ENCODE measurements around the gene RANBP1.

Gene RANBP1

DNA sequence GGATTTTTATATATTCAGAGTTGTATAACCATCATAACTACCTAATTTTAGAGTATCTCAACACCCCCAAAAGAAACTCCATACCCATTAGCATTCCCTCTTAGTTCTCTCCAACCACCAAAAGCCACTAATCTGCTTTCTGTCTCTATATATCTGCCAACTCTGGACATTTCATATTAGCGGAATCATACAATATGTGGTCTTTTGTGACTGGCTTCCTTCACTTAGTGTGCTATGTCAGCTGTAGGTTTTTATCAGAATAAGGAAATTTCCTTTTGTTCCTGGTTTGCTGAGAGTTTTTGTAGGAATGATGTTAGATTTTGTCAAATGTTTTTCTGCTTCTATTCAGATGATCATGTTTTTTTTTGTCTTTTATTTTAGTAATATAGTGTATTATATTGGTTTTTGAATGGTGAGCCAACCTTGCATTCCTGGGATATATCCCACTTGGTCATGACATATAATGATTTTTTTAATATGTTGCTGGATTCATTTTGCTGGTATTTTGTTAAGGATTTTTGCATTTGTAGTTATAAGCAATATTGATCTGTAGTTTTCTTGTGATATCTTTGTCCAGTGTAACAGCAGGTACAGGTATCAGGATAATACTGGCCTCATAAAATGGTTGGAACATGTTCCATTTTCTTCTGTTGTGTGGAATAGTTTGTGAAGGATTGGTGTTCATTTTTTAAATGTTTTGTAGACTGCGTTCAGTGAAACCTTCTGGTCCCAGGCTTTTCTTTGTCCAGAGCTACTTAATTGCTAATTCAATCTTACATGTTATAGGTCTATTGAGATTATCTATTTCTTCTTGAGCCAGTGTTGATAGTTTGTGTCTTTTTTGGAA, 19.1 kb upstream of the RANBP1 start:
- H4K20me1 ChIP-seq = peaks cover 75% of the 10 kb centered on the region
- H3K4me1 ChIP-seq = no peaks in the 10 kb centered on the region
- no peak for TF ChIP-seq Cebpa-rat (IDR thresholded peaks at IDR 0.05)
- no peak overlapping the region for H3K9ac ChIP-seq
- no peak overlapping the region for H3K4me3 ChIP-seq
- H3K36me3 ChIP-seq = peaks cover 100% of the 10 kb centered on the region
- no peak overlapping the region for H3K4me2 ChIP-seq
- H3K9me3 ChIP-seq = no peaks in the 10 kb centered on the region
- no peak overlapping the region for H3K27ac ChIP-seq
- no peaks in the 10 kb centered on the region for H3K27me3 ChIP-seq

DNA sequence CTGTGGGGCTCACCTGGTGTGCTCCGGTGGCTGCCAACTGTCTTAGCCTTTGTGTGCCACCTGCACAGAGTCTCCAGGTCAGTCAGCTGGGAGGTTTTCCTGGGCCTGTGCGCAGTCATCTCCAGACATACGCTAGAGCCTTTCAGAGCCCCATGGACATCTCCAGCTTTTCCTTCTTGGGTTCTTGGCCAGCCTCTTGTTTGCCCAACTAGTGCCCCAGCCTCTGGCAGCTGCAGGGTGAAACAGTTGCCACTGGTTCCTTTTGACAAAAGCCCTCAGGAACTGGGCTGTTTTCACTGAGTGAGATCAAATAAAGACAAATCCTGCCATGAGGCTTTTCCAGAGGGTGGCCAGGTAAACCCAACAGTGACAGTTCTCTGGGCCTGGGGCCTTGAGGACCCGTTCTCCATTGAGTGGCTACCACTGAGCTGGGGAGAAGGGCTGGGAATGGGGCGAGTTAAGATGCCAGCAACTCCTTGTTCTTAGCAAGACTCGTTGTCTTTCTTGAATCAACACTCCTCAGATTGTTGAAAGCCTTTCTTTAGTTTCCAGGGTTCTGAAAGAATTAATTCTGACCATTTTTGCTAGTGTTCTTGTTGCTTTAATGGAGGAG, 16.7 kb upstream of the RANBP1 start:
- Histone ChIP-seq H3K27ac (no peak overlapping the region), H3K4me2 (no peak overlapping the region), H3K4me1 (no peaks in the 10 kb centered on the region), H3K9ac (no peak overlapping the region), H3K36me3 (peaks cover 100% of the 10 kb centered on the region), H3K27me3 (no peaks in the 10 kb centered on the region), H4K20me1 (peaks cover 79% of the 10 kb centered on the region), H3K4me3 (no peak overlapping the region), H3K9me3 (no peaks in the 10 kb centered on the region)
- TF ChIP-seq Cebpa-rat (IDR thresholded peaks at IDR 0.05) = no peak

DNA sequence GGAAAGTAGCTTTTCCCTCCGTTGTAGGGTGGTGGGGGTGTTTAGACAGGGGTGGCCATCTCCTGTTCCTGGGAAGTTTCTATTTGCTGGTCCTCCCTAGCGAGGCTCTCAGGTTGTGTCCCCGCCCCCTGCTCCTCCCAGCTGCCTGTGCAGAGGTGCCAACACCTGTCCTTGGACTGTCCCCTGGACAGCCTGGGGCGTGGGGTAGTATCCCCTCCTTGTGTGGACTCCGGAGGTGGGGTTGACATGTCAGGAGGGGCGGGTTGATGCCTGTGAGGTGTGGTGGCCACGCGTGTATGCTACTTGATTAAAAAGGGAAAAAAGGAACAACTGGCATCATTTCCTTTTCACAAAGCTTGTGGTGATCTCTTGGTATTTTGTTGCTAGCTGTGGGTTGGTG, 14.3 kb upstream of the RANBP1 start:
- no peak overlapping the region for H3K4me2 ChIP-seq
- no peak overlapping the region for H3K9ac ChIP-seq
- peaks cover 100% of the 10 kb centered on the region for H3K36me3 ChIP-seq
- H3K27me3 ChIP-seq = no peaks in the 10 kb centered on the region
- no peak overlapping the region for H3K27ac ChIP-seq
- no peak for TF ChIP-seq Cebpa-rat (IDR thresholded peaks at IDR 0.05)
- no peaks in the 10 kb centered on the region for H3K4me1 ChIP-seq
- H4K20me1 ChIP-seq = peaks cover 86% of the 10 kb centered on the region
- no peak overlapping the region for H3K4me3 ChIP-seq
- H3K9me3 ChIP-seq = no peaks in the 10 kb centered on the region

DNA sequence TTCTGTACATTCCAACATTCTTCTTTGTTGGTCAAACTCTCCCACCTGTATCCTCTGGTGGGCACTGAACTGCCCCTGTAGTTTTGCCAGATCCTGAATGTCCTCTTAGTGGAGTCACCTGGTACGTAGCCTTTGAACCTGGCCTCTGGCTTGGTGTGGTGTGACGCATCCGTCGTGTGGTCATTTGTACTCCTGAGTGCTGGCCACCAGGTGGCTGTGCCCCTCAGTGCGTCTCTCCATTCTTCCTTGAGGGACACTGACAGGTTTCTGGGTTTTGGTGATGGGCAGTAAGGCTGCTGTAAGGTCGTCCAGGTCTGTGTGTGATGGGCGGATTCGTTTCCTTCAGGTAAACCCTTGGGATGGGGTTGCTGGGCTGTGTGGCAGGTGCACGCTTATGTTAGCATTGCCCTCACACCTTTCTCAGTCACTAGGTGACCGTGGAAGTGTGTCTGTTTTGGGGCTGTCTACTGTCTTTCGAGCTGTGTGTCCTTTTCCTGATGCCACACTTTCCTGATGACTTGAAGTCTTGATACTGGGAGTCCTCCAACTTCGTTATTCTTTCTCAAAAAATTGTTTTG, 13.6 kb upstream of the RANBP1 start:
- Histone ChIP-seq H3K4me3 (no peak overlapping the region), H3K36me3 (peaks cover 100% of the 10 kb centered on the region), H3K27ac (no peak overlapping the region), H3K9me3 (no peaks in the 10 kb centered on the region), H4K20me1 (peaks cover 87% of the 10 kb centered on the region), H3K4me2 (no peak overlapping the region), H3K9ac (no peak overlapping the region), H3K4me1 (no peaks in the 10 kb centered on the region), H3K27me3 (no peaks in the 10 kb centered on the region)
- TF ChIP-seq Cebpa-rat (IDR thresholded peaks at IDR 0.05) = no peak

DNA sequence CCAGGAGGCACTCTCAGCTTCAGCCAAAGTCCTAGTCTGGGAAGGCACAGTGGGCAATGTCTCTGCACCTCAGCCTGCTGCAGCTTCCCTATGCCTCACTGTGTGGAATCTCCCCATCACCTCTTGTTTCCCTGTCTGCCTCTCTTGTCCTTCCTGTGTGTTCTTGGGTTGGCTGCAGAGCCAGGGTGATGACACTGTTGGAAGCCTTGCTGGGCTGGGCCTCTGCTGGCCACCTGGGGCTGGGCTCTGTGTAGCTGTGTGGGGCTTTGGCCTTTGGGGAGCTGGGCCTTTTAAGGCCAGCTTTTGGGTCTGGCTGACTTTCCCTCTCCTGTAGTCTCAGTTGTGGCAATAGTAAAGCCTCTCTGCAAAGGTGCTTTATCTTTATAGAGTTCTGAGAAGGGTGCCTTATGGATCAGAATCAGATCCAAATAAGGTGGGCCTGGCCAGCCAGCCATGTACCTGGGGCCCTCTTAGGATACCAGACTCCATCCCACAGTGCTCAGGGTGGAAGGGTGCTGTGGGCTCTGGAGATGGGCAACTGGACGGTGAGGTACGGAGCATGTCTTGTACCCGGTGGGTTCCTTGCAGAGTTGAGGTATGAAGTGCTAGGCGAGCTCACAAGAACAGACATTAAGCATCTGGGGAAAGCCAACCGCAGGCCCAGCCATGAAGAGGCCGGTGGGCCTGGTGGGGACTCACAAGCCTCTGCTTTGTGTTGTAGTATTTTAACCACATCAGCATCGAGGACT, 10.3 kb upstream of the RANBP1 start:
- H4K20me1 ChIP-seq = peaks cover 92% of the 10 kb centered on the region
- no peak overlapping the region for H3K4me3 ChIP-seq
- H3K27me3 ChIP-seq = no peaks in the 10 kb centered on the region
- no peak overlapping the region for H3K4me2 ChIP-seq
- TF ChIP-seq Cebpa-rat (IDR thresholded peaks at IDR 0.05) = no peak
- no peaks in the 10 kb centered on the region for H3K9me3 ChIP-seq
- H3K4me1 ChIP-seq = no peaks in the 10 kb centered on the region
- H3K36me3 ChIP-seq = peaks cover 100% of the 10 kb centered on the region
- H3K27ac ChIP-seq = no peak overlapping the region
- 0 out of 2 replicates have a peak overlapping the region, but pooled peaks have one; percentile 17 for H3K9ac ChIP-seq

DNA sequence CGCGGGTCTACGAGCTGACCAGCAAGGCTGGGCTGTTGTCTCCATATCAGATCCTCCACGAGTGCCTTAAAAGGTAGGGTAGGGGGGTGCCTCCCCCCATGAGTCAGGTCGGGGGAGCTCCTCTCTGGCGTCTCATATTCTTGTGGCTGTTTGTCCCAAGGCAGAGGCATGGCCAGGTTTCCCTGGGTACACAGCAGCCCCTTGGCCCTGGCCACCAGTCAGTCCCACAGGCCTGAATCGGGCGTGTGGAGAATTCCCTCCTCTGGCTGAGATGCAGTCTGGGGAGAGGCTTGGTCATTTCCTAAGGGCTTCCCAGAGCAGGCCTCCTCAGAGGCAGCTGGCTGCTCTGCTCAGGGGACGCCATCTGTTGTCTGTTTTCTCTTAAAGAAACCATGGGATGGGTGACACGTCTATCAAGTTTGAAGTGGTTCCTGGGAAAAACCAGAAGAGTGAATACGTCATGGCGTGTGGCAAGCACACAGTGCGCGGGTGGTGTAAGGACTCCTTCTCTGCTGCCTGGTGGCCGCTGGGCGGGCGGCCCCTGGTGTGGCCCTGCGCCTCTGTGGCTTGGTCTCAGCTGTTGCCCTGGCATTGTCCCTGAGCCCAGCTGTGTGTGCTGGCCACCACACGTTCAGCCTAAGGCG, 9.6 kb upstream of the RANBP1 start:
- H3K4me1 ChIP-seq = peaks cover 6% of the 10 kb centered on the region
- H3K4me2 ChIP-seq = no peak overlapping the region
- no peak overlapping the region for H3K27ac ChIP-seq
- no peak overlapping the region for H3K4me3 ChIP-seq
- peaks cover 94% of the 10 kb centered on the region for H4K20me1 ChIP-seq
- H3K9ac ChIP-seq = no peak overlapping the region
- H3K9me3 ChIP-seq = no peaks in the 10 kb centered on the region
- H3K36me3 ChIP-seq = peaks cover 100% of the 10 kb centered on the region
- TF ChIP-seq Cebpa-rat (IDR thresholded peaks at IDR 0.05) = no peak
- H3K27me3 ChIP-seq = no peaks in the 10 kb centered on the region

DNA sequence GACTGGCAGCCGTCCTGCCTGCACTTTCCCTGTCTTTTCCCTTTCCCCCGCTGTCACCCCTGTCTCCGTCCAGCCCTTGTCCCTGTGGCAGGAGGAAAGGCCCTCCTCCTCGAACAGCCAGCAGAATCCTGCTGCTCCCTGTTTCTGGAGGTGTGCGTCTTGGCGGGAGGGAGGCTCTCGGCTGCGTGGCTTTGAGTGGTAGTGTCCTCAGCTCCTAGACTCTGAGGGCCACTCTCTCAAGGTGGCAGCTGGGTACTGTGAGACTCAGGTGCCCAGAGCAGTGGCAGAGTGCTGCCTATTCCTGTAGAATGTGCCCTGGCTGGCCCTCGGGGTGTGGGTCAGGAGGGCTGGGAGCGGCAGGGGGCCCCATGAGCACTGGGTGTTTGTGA, 9.1 kb upstream of the RANBP1 start:
- Histone ChIP-seq H3K27ac (no peak overlapping the region), H3K4me2 (no peak overlapping the region), H3K9me3 (no peaks in the 10 kb centered on the region), H3K4me1 (peaks cover 11% of the 10 kb centered on the region), H3K36me3 (peaks cover 99% of the 10 kb centered on the region), H4K20me1 (peaks cover 92% of the 10 kb centered on the region), H3K27me3 (no peaks in the 10 kb centered on the region), H3K9ac (no peak overlapping the region), H3K4me3 (no peak overlapping the region)
- TF ChIP-seq Cebpa-rat (IDR thresholded peaks at IDR 0.05) = no peak

DNA sequence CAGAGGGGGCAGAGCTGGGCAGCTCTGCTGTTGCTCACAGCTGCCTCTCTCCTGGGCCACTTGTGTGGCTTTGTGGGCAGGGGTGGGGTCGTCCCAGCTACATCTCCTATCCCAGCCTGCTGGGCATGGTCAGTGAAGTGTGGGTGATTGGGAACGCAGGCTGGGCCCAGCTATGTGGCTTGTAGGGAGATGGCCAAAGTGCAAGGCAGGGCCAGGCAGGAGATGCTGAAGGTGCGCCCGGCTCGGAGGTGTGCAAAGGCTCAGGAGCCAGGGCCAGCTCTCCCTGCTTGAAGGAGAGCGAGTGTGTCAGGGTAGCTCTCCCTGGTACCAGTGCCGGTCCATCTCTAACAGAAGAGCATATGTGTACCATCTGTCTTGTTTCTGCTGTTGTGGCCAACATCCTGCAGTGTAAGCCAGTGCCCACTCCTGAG, 8.4 kb upstream of the RANBP1 start:
- Histone ChIP-seq H3K9ac (no peak overlapping the region), H3K4me2 (no peak overlapping the region), H3K27ac (no peak overlapping the region), H3K27me3 (no peaks in the 10 kb centered on the region), H3K4me1 (peaks cover 17% of the 10 kb centered on the region), H3K9me3 (no peaks in the 10 kb centered on the region), H3K36me3 (peaks cover 99% of the 10 kb centered on the region), H3K4me3 (no peak overlapping the region), H4K20me1 (peaks cover 92% of the 10 kb centered on the region)
- no peak for TF ChIP-seq Cebpa-rat (IDR thresholded peaks at IDR 0.05)

DNA sequence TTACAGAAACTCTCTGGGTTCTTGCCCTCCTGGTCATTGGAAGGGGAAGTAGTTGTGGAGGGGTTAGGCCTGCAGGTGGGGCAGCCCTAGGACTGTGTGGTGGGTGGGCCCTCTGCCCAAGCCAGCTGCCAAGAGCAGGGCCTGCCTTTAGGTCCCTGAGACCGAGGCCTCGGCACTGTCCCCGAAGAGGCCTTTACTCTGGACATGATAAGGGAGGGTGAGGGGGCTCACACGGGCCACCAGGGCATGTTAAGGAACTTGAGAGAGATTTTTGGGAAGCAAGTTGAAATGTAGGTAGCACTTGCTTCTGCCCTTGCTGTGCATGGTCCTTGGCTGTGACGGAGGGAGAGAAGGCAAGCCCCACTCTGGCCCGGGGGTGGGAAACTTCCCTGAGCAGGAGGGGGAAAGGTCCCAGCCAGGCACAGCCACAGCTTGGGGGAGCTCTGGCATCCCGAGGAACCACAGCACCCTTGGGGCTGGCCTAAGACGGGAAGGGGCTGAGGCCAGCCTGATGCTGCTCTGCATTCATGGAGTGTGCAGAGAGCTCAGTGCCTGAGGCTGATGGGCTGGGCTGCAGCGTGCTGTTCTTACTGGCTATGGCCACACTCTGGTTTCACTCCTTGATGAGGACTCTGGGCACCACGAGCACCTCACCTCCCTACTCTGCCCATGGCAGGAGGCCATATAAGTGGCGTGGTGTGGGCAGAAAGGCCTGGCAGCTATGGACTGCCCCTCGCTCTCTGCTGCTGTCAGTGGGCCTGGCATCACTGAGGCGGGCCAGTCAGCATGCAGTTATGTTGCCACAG, 7.8 kb upstream of the RANBP1 start:
- Histone ChIP-seq H3K27ac (no peak overlapping the region), H3K4me3 (no peak overlapping the region), H3K4me1 (peaks cover 18% of the 10 kb centered on the region), H3K36me3 (peaks cover 99% of the 10 kb centered on the region), H4K20me1 (peaks cover 90% of the 10 kb centered on the region), H3K27me3 (no peaks in the 10 kb centered on the region), H3K4me2 (no peak overlapping the region), H3K9me3 (no peaks in the 10 kb centered on the region), H3K9ac (no peak overlapping the region)
- no peak for TF ChIP-seq Cebpa-rat (IDR thresholded peaks at IDR 0.05)

Measured in BLaER1 (cell line).